GM21786 (cell line): ENCODE data around the gene PHF2.

Experiments
- ATAC-seq: cut with Tn5 transposase; IDR thresholded peaks from one replicate; pipeline ENCODE4 v1.9.1; 2021; ENCODE audit not compliant: unreplicated experiment

Gene PHF2

DNA sequence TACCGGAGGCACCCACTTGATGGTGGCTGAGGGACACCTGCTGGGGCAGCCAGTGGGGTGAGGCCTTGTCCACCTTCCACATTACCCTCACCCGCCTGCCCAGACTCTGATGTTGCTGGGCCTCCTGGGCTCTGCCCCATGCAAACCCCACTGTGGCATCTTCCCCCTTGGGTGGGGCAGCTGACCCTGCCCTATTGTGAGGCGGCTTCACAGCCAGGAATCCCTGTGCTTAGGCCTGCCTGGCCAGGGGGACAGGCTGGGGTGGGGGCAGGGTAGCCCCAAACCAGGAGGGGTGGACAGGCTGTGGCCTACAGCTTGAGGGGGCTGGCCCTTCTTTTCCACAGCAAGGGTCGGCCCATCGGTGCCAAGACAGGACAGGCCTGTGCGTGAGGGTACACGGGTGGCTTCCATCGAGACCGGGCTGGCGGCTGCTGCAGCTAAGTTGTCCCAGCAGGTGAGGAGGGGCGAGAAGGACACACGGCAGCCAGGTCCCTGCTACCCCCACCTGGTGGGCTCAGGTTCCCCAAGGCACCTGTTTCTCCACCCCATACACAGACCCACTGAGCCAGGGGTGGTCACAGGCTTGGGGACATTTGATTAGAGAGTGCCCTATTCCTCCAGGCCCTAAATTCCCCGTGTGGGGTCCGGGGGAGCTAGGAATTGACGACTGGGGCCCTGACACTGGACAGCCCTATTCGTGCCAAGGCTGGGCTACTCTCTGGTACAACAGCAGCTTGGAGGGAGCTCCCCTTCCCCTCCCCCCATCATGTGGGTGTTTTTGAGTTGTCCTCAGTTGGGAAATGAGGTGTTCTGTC, 99.2 kb downstream of the PHF2 start:
- no peak for ATAC-seq

DNA sequence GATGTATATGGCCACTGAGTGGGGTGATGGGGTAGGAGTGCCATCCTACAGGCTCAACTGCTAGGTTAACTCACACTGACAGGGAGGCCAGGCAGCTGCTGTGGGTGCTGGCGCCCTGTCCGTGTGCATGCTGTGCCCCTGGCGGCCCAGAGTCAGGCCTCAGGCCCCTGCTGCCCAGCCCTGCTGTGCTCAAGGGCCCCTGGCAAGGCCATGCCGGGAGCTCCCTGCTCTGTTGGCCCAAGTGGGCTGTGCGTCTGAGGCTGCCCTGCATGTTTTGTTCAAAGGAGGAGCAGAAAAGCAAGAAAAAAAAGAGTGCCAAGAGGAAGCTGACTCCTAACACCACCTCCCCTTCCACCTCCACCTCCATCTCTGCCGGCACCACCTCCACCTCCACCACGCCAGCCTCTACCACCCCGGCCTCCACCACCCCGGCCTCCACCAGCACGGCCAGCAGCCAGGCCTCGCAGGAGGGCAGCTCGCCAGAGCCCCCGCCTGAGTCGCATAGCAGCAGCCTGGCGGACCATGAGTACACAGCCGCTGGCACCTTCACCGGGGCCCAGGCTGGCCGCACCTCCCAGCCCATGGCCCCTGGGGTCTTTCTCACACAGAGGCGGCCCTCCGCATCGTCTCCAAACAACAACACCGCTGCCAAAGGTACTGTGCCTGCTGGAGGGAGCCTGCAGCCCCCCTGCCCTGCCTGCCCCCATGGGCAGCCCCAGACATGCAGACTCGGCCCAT, 100.1 kb downstream of the PHF2 start:
- no peak for ATAC-seq

DNA sequence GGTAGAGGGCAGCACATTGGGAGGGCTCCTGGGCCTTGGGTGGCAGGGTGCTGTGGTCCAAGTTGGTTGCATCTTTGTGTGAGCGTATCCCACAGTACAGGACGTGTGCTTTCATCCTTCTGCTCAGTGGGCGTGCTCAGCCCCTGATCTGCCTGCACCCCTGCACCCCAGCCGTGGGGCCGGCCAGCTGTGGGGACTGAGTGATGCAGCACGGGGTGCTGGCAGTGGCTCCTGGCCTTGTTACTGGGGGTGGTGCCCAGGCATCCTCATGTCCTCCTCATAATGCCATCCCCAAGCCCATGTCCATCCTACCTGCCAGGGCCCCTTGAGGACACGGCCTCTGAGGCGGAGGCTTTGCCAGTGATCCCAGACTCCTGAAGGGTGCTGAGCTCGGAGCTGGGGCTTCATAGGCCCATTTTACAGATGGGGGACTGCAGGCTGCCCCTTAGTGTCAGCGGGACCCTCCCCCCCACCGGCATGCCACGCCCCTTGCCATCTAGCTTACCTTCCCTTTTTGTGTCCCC, 100.7 kb downstream of the PHF2 start:
- ATAC-seq, result no peak

DNA sequence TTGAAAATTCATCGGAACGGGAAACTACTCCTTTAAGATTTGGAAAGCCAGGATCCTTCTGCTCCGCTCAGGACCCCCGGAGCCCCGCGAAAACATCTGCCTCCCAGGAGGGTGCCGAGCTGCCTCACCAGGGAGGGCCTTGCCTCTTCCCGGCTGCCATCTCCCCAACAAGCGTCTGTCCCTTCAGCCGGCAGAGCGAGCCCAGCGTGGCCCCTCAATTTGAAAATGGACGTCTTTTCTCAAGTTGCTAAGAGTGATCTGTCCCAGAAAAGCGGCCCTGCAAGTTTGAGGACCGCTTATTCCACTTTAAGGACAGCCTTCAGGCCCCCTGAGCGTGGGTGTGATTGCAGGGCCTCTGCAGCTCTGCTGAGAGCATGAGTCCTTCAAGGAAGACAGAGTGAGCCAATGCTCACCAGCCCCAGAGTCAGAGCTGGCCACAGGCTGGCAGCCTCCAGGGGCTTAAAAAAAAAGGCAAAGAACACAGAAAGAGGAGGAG, 101.3 kb downstream of the PHF2 start:
- no peak for ATAC-seq

DNA sequence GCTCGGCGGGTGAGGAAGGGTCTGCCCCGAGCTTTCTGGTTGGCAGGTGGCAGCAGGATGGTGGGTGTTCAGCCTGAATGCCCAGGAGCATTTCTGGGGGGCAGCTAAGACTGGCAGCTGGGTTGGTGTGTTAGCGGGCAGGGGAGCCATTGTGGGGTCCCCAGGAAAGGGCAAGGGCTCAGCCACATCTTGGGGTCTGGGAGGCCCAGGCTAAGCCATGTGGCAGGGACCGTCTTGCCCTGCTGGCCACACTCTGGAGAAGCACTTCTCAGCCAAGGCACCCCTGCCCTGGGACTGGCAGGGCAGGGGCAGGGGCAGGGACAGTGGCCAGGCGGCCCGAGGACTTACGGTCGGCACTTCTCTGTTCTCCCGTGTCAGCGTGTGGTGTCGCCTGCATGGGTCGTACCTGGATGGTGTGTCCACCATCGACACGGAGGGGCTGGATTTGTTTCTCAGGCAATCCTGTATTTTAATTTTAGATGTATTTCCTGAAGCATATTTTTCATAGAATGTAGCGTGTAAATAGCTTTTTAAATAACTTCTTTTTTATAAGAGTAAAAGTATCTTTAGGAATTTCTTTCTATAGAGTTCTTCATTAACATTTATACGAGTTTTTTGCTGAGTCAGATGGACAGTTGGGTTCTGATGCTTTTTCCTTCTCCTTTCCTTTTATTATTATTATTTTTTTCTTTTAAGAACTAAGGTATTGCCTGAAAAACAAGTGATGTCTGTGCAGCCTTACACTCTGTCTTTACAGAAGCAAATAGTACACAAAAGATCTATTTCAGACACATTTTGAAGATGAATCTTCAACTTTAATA, 102.0 kb downstream of the PHF2 start:
- no peak for ATAC-seq

- ATAC-seq, result no peak
Observed at GRCh38 chr9:93679536-93680442, 103.4 kb downstream of the PHF2 start.

DNA sequence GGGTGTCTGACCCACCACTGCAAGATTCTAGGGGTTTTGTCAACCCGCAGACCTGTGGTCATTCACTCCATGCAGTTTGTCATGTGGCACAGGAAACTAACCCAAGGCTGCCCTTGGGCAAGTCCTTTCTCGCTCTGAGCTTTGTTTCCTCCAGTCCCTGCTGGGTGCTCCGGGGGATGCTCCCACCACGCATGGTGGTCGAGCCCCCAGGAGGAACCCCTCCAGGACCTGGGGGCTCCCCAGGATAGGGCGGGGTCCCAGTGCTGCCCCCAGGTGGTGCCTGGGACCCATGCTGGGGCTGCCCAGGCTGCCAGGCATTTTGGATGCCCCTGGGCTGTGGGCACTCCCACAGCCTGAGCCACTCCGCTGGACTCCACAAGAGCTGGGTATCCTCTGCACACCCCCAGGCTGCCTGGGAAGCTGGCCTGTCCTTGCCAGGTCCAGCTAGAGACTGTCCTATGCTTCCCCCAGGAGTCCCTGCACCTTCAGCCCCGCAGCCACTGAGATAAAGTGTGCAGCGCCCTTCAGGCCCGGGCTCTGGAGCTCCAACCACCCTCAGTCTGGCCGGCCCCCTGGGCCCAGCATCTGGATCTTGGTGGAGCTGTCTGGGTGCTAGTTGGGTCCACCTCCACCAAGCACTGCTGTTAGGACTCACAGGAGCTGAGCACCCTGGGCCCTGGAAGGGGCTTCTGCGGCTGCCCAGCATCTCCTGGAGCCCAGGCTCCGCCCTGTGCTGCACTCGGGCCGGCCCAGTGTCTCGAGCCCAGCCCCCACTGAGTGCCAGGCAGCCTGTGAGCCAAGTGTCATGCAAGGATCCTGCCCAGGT, 104.3 kb downstream of the PHF2 start:
- ATAC-seq, result no peak

- no peak for ATAC-seq
Observed at GRCh38 chr9:93681269-93682154, 105.1 kb downstream of the PHF2 start.

DNA sequence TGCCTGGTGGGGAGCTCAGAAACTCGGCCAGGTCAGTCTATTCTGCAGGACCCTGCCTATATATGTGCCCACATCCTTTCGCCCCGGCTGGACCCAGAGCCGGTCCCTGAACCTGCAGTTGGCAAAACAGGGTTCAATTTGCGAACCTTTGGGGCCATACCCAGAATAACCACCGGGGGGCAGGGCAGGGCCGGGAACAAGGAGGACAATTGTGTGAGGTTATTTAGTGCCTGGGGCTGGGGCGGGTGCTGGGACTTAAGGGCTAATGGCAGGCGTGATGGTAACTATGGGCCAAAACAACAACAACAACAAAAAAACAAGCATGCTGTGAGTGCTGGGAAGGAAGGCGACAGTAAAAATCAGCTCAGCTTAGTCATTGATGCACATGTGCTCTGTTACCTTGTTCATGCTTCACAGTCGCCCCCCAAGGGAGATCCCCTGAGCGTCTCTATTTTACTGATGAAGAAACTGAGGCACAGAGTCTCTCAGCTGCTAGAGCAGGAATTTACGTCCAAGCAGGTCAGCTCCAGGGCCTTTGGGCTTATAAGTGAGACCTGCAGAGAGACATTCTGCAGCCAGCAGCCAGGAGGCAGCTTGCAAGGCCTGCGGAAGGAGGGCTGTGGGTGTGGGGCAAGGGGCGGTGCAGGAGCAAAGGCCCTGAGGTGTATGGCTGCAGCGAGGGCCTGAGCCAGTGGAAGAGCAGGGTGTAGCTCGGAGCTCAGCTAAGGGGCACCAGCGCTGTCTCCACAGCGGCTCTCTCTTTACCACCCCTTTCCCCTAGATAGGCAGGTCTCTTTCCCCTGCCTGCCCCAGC, 106.0 kb downstream of the PHF2 start:
- ATAC-seq, result no peak

- ATAC-seq, result no peak
Observed at GRCh38 chr9:93683331-93684134, 107.1 kb downstream of the PHF2 start.

DNA sequence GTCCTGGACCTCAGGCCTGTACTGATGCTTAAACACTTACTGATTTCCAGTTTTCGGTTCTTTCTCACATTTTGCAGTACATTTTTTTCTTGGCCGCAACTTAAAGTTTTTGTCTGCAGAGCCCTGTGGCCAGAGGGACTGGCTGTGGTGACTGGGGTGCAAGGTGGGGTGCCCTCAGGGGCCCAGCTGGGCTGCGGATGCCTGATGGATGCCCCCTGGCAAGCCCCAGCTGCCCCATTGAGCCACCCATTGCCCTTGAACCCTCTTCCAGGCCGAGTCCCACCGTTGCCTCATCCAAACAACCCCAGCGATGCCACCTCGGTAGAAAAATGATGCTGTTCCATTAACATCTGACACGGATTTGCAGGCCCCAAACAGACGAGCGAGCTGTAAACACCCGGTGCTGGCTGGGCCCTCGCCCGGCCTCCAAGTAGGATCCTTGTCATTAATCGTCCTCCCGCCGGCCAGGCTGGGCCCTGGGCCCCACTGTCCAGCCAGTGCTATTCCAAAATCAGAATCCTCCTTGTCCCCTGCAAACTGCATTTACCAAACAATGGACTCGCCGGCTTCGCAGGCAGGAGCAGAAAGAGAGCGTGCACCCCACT, 107.9 kb downstream of the PHF2 start:
- no peak for ATAC-seq

GRCh38 chr9:93684806-93685543, 108.6 kb downstream of the PHF2 start:
- no peak for ATAC-seq

- ATAC-seq, result no peak
Observed at GRCh38 chr9:93686127-93686879, 109.9 kb downstream of the PHF2 start.

DNA sequence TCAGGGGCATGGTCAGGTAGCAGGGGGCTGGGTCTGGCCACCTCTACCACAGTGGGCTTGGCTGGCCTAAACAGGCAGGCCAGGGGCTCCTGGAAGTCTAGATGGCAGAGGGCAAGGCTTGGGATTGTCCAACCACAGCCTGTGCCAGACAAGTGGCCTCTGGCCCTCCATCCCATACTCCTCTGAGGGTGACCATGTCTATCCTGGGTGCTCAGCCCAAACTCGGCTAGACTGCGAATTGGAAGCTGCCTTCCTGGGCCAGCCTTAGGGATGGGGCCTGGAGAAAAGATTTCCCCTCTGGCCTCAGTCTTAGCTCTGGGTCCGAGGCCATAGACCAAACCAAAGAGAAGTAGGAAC, 110.5 kb downstream of the PHF2 start:
- no peak for ATAC-seq

DNA sequence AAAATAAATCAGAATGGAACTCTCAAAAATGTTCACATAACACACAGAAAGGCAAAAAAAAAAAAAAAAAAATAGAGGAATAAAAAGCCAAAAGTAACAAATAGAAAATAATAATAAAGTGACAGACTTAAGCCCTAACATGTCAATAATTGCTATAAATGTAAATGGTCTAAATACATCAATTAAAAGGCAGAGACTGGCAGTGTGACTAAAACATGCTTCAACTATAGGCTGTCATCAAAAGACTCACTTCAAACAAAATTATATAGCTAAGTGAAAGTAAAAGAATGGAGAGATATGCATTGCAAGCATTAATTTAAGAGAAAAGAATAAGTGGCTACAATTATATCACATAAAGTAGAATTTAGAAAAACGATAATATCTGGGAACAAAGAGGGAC, 114.2 kb downstream of the PHF2 start:
- no peak for ATAC-seq
